CD4-positive, alpha-beta T cell treated with Interleukin-2 at 100 ng/mL for 4 hours (primary cell): ENCODE data around the gene TNNT1.
"Not testable (repeated sequence)": the region's sequence is repeated elsewhere in the genome, so short reads cannot be mapped to it uniquely, and the experiment has no call there.

Experiments
- DNase-seq: peaks from one replicate; pipeline ENCODE4 v3.0.0-alpha.2; 2020; ENCODE audit warnings: low spot score

Gene TNNT1

GRCh38 chr19:55169136-55169535 is 20.1 kb upstream of the TNNT1 start:
- DNase-seq, result no peak

- DNase-seq, result peak; percentile 75
These were observed 17.7 kb upstream of the TNNT1 start, which contains the start of gene DNAAF3 for GRCh38 chr19:55166530-55167268. Gene DNAAF3, minus strand, starts transcription at chr19:55166613. Its CDS starts 200 bp downstream, at chr19:55166413.

- DNase-seq, result peak; percentile 46
These were observed 17.0 kb upstream of the TNNT1 start for GRCh38 chr19:55165952-55166529.

GRCh38 chr19:55161571-55162322 is 12.7 kb upstream of the TNNT1 start:
- no peak for DNase-seq

- DNase-seq, result no peak
These were observed 12.0 kb upstream of the TNNT1 start for GRCh38 chr19:55160986-55161365.

GRCh38 chr19:55160128-55160985 is 11.4 kb upstream of the TNNT1 start:
- peak; percentile 84 for DNase-seq

- no peak for DNase-seq
These were observed 10.1 kb upstream of the TNNT1 start for GRCh38 chr19:55158848-55159749.

GRCh38 chr19:55158423-55158822 is 9.4 kb upstream of the TNNT1 start:
- DNase-seq, result no peak

GRCh38 chr19:55157064-55157908 is 8.3 kb upstream of the TNNT1 start, which contains the start of gene TNNI3:
Gene TNNI3, minus strand, starts transcription at chr19:55157732. Its CDS starts 143 bp downstream, at chr19:55157589.
- no peak for DNase-seq

GRCh38 chr19:55156202-55157063 is 7.4 kb upstream of the TNNT1 start:
- peak; percentile 6 for DNase-seq

- not testable (repeated sequence) for DNase-seq
These were observed 6.8 kb upstream of the TNNT1 start for GRCh38 chr19:55155784-55156183.

- no peak for DNase-seq
These were observed 4.8 kb upstream of the TNNT1 start for GRCh38 chr19:55153652-55154264.

- no peak for DNase-seq
These were observed 3.0 kb upstream of the TNNT1 start for GRCh38 chr19:55152017-55152416.

GRCh38 chr19:55147545-55148251 is 1.3 kb downstream of the TNNT1 start:
- no peak for DNase-seq

GRCh38 chr19:55146705-55147273 is 2.2 kb downstream of the TNNT1 start:
- no peak for DNase-seq

GRCh38 chr19:55146078-55146704 is 2.8 kb downstream of the TNNT1 start:
- peak; percentile 17 for DNase-seq

GRCh38 chr19:55145232-55145631 is 3.8 kb downstream of the TNNT1 start:
- DNase-seq, result no peak
